Raji (cell line): ENCODE results near the gene CAPN5.

Source experiments
- POLR2A ChIP-seq: IDR thresholded peaks from 2 replicates; pipeline ENCODE4 v1.6.1; 2011; ENCODE audit warnings: low read depth, low read length, control low read depth; ENCODE audit not compliant: insufficient read depth

The CAPN5 gene

GRCh38 chr11:77163271-77163670 is 96.5 kb downstream of the CAPN5 start:
- no peak for TF ChIP-seq POLR2A

- no peak for TF ChIP-seq POLR2A
These were observed 98.3 kb downstream of the CAPN5 start for GRCh38 chr11:77165066-77165465.

GRCh38 chr11:77166021-77166420 is 99.2 kb downstream of the CAPN5 start:
- no peak for TF ChIP-seq POLR2A

GRCh38 chr11:77167111-77167626 is 100.4 kb downstream of the CAPN5 start:
- TF ChIP-seq POLR2A = no peak

GRCh38 chr11:77167791-77168190 is 101.0 kb downstream of the CAPN5 start:
- TF ChIP-seq POLR2A = no peak

GRCh38 chr11:77170107-77170506 is 103.3 kb downstream of the CAPN5 start:
- no peak for TF ChIP-seq POLR2A

- no peak for TF ChIP-seq POLR2A
These were observed 104.5 kb downstream of the CAPN5 start for GRCh38 chr11:77171254-77171653.

GRCh38 chr11:77171885-77172665 is 105.3 kb downstream of the CAPN5 start:
- no peak for TF ChIP-seq POLR2A

- no peak for TF ChIP-seq POLR2A
These were observed 105.9 kb downstream of the CAPN5 start for GRCh38 chr11:77172666-77172982.

- no peak for TF ChIP-seq POLR2A
These were observed 106.7 kb downstream of the CAPN5 start for GRCh38 chr11:77173494-77173893.

GRCh38 chr11:77174559-77174958 is 107.8 kb downstream of the CAPN5 start:
- no peak for TF ChIP-seq POLR2A

GRCh38 chr11:77175021-77175842 is 108.5 kb downstream of the CAPN5 start:
- no peak for TF ChIP-seq POLR2A
